Femur (tissue), 1 donor: ENCODE results near the gene THG1L.
A peak's percentile ranks its signal among the peaks of the same experiment; 100 is the strongest.

Experiments
- DNase-seq: peaks from one replicate; pipeline ENCODE4 v3.0.0-alpha.2; 2017

Gene THG1L

DNA sequence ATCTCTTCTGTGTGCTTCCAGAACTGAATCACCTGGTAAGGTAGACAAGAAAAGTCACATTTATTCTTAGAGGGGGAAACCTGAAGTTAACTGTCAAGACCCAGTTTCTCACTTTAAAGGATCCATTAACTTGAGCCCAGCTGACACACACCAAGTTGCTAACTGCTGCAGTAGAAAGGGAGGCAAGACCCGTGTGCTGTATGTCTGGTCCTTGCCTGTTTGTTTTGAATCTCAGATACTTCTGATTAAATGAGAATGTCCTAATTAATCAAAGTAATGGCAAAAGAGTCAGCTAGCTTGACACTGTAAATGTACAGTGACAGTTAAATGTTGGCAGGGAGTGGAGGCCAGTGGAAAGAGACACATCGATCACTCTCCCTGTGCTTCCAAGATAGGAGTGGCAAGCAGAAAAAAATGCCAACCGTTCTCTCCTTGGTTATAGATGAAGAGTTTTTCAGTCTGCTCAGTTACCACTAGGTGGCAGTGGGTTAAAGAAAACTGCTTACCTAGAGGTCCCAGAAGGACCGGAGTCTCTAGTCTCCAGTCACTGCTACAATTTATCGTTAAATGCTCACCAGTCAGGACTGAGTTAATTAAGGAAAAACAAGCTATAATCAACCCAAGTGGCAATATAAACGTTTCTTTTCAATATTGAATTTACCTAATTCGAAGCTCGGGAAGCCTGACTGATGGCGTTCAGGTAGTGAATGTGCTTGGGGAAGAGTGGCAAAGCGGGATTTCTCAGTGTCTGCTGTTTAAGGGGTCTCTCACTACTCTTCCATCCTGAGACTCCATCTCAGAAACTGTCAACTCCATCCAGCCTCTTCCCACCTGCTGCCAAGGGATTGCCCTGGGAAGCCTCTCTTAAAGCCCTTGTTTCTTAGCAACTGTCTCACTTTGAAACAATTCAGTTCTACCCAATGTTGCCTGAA, 30.7 kb downstream of the THG1L start:
- DNase-seq = peak; percentile 27

DNA sequence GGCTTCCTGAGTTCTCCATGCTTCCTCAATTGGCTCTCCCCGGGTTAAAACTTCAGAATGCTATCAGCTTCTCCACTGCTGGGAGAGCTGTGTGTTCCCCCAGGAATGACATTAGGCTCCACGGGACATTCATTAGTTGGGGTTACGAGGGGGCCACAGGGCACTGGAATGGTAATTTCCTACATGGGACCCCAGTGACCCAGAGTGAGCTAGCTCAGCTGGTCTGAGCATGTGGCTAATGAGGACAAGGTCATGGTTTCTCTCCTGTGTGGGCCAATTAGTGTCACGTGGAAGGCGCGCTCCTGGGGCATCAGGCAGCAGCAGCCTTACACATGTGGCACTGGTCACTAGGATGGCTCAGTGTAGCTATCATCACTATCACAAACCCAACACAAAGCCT, 33.3 kb downstream of the THG1L start:
- DNase-seq = no peak

DNA sequence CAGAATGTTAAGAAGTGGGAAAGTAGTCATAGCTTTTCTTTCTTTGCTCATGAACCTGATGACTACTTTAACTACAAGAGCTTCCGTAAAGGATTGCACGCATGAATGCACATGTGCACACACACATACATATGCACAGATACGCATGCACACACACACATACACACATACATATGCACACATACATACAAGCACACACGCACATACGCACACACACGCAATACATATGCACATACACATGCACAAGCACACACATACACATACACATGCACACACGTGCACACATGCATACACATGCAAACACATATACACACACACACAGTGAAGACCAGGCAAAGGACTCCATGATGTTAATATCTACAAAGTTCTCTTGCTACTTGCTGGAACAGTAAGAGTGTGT, 35.2 kb downstream of the THG1L start:
- no peak for DNase-seq

DNA sequence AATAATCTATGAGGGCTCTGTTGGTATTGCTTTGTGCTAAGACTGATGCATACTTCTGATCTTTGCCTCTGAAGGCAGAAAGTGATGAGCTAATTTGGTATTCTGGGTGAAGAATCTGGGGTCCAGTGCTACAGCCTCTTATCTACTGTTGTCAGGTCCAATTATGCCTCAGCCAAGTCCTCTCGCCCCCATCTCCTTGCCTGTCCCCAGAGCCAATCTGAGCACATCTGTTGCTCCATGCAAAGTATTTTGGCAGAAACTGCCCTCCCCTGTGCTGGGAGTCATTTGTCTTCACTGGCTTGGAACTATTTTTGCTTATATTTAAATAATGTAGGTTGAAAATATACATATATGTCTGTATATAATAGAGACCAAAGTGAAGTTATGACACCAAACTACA, 35.7 kb downstream of the THG1L start:
- no peak for DNase-seq

DNA sequence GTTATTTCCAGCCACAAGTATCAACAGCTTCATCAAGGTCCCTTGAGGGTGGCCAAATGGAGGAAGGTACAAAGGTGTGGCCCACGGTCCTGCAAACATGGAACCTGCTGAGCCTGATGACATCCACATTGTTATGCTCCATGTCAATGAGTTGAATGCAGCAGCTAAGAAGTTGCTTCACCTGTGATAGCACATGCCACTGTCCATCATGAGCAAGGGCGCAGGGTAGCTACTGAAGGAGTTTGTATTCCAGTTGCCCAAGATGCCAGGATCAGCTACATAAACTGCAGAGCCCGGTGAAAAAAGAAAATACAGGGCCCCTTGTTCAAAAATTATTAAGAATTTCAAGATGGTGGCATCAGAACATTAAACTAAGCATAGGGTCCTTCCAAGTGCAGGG, 36.5 kb downstream of the THG1L start:
- no peak for DNase-seq

DNA sequence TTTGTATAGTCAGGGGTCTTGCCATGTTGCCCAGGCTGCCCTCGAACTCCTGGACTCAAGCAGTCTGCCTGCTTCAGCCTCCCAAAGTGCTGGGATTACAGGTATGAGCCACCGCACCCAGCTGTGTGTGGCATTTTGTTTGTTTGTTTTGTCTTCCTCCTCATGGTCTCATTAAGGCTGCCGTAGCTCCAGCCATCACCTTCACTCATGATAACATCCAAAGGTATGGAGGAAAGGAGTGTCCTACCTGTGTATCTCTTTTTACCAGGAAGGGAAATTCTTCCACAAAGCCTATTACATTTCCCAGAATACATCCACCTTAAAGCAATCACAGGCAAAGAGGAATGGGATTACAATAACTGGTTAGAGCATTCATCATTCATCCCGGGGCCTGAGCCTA, 39.4 kb downstream of the THG1L start:
- no peak for DNase-seq

DNA sequence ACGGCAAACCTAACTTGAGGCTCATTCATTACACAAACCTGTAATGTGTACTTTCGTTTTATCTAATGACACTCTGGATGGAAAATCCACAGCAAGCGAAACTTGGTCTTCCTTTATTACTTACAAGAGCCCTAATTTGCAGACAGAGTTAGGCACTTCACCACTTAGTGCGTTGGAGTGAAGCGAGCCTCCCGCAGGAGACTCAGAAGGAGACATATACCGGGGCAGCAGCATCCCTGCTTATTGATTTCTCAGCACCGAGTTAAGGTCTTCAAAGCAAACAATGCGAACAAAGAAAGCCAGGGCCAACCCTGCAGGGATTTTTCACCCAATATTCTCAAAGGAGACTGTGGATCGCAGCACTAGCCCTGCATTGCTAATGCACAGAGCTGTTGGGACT, 40.9 kb downstream of the THG1L start:
- DNase-seq = no peak

DNA sequence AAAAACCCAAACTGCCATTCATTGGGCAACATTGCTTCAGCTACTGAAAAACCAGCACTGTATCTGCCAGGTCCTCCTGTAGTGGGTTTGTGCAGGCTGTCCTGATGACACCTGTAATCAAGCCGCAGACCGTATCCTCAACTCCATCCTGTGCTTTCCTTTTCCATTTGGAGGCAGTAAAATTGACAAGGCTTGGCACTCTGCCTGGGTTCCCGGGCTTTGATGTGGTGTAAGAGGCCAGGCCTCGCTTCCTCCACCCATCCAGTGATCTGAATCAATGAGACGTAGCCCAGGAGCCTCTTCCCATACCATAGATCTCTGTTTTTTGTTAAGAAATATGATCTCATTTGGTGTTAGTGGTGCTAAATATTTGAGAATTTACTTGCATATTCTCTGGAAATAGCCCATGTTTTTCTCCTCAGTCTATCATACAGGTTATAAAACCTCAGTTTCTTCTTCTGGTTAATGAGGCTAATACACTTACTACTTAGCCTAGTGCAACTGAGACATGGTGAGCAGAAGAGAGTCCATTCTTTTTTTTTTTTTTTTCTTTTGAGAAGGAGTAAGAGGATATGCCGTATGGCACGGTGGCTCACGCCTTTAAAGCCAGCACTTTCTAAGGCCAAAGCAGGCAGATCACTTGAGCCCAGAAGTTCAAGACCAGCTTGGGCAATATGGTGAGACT, 47.0 kb downstream of the THG1L start:
- DNase-seq = peak; percentile 38

DNA sequence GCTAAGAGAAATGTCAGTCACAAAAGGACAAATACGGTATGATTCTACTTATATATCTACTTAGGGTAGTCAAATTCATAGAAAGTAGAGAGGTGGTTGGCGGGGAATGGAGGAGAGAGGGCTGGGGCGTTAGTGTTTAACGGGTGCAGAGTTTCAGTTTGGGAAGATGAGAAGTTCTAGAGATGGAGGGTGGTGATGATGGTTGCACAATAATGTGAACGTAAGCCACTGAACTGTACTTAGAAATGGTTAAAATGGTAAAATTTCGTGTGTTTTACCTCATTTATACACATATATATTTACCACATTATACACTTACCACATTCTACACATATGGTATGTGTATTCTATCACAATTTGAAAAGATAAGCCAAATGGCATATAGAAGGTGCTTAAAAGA, 48.0 kb downstream of the THG1L start:
- no peak for DNase-seq

DNA sequence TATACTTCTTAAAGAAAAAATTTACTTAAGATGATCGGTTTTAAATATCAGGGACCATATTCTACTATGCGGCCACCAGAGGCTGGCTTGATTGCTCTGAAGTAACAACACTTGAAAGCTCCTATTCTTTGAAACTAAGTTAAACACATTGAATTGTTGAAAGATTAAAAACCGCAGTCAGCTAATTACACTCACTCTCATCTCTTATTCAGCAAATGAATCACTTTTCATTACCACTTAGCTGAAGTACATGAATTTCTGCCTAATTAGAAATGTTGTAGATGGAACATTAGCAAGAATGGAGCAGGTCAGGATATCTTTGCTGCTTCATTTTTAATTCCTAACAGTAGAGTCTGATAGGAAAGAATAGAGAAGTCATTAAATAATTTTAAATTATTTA, 54.6 kb downstream of the THG1L start:
- DNase-seq = no peak
